GM12878 (cell line): ENCODE results near the gene SHD. TPM values are rescaled to one million over a fixed set of nuclear protein-coding genes. Genes with fewer than 3 reads are reported as not detected.

ENCODE experiments used
- ATAC-seq: fragments of 200-7000 bp; cut with Tn5 transposase; 3 replicates; pipeline ENCODE4 v1.9.1; 2020; ENCODE audit warnings: mild to moderate bottlenecking, moderate library complexity
- BruUV-seq: library from RNA; stranded (reverse); fragments of 400-500 nt; replicated peaks from 2 replicates; lab custom pipeline; 2021; lab: Mats Ljungman, UMichigan
- CTCF ChIA-PET: fragments of 300-600 bp; sonication (Branson Sonifier 250); formaldehyde crosslinking; extraction: SDS; loops from one replicate; lab custom pipeline; 2021; ENCODE audit warnings: inconsistent platforms; lab: Yijun Ruan, JAX
- POLR2A ChIA-PET: fragments of 350-600 bp; formaldehyde crosslinking; extraction: SDS; loops from one replicate; lab custom pipeline; 2021; ENCODE audit warnings: inconsistent platforms; lab: Charles Lee
- RAD21 ChIA-PET: fragments of 300-600 bp; sonication (Branson Sonifier 250); formaldehyde crosslinking; loops from one replicate; lab custom pipeline; 2023; ENCODE audit warnings: antibody characterized with exemption; ENCODE audit not compliant: unreplicated experiment; lab: Charles Lee
- SMC1A ChIA-PET: fragments of 300-600 bp; sonication (Branson Sonifier 250); formaldehyde crosslinking; loops from one replicate; lab custom pipeline; 2023; ENCODE audit not compliant: unreplicated experiment, uncharacterized antibody; lab: Charles Lee
- DNase-seq: peaks from one replicate; pipeline ENCODE4 v3.0.0-alpha.2; 2011; ENCODE audit warnings: low read depth, low spot score
- FAIRE-seq: peaks from 3 replicates; lab custom pipeline; 2011; peaks lifted over from hg19 to GRCh38; lab: Jason Lieb, UNC
- H2AFZ ChIP-seq: 2 replicates; pipeline ENCODE4 v1.6.0; 2011; ENCODE audit warnings: low read depth, low read length, control low read depth; ENCODE audit not compliant: control insufficient read depth
- H3K27ac ChIP-seq: 2 replicates; pipeline ENCODE4 v1.5.1; 2011; ENCODE audit warnings: control low read depth; ENCODE audit not compliant: control insufficient read depth, insufficient read depth
- H3K27me3 ChIP-seq, 2 experiments: replicated peaks in 1 of 2; 2 replicates each; pipeline versions ENCODE4 v1.6.0 to v1.6.1; 2011; ENCODE audit warnings: low read length in 1 of 2; ENCODE audit not compliant: control insufficient read depth in 2 of 2, insufficient read depth in 2 of 2
- H3K36me3 ChIP-seq, 2 experiments: 2 replicates each; pipeline ENCODE4 v1.5.1; 2011; ENCODE audit warnings: low read length in 1 of 2; ENCODE audit not compliant: control insufficient read depth in 2 of 2, insufficient read depth in 2 of 2
- H3K4me1 ChIP-seq: 2 replicates; pipeline ENCODE4 v1.6.1; 2011; ENCODE audit warnings: mild to moderate bottlenecking, low read length, moderate library complexity, mixed read lengths; ENCODE audit not compliant: control insufficient read depth, insufficient read depth
- H3K4me2 ChIP-seq: 2 replicates; pipeline ENCODE4 v1.6.0; 2011; ENCODE audit warnings: control low read depth; ENCODE audit not compliant: control insufficient read depth, insufficient read depth
- H3K4me3 ChIP-seq: fragments of 200-600 bp; sonication (generic); 2 replicates; pipeline ENCODE4 v1.5.1; 2016
- H3K79me2 ChIP-seq: 2 replicates; pipeline ENCODE4 v1.6.0; 2011; ENCODE audit warnings: low read length; ENCODE audit not compliant: control insufficient read depth, insufficient read depth
- H3K9ac ChIP-seq: 2 replicates; pipeline ENCODE4 v1.8.0; 2011; ENCODE audit warnings: low read length, control low read depth, mixed read lengths; ENCODE audit not compliant: control insufficient read depth, insufficient read depth
- H3K9me3 ChIP-seq: replicated peaks from 3 replicates; pipeline ENCODE4 v1.5.1; 2011; ENCODE audit warnings: mild to moderate bottlenecking, low read length; ENCODE audit not compliant: control insufficient read depth, insufficient read depth
- H4K20me1 ChIP-seq: 2 replicates; pipeline ENCODE4 v1.6.0; 2011; ENCODE audit not compliant: control insufficient read depth, insufficient read depth
- BACH1 ChIP-seq: fragments of 450-650 bp; IDR thresholded peaks from 2 replicates; pipeline ENCODE4 v1.6.1; 2017; ENCODE audit warnings: mild to moderate bottlenecking, borderline replicate concordance
- CREB1 ChIP-seq: IDR thresholded peaks from 2 replicates; pipeline ENCODE4 v1.6.1; 2012; ENCODE audit warnings: low read depth, mild to moderate bottlenecking, inconsistent platforms
- HDAC6 ChIP-seq: fragments of 200-600 bp; sonication (generic); IDR thresholded peaks from one replicate; pipeline ENCODE4 v1.8.0; 2017; ENCODE audit warnings: antibody characterized with exemption; ENCODE audit not compliant: unreplicated experiment
- MTA2 ChIP-seq: fragments of 450-650 bp; IDR thresholded peaks from 2 replicates; pipeline ENCODE4 v1.6.1; 2016; ENCODE audit warnings: low read depth, mild to moderate bottlenecking, moderate library complexity
- NFYB ChIP-seq: IDR thresholded peaks from 2 replicates; pipeline ENCODE4 v1.6.1; 2011; ENCODE audit warnings: low read depth, mild to moderate bottlenecking, low read length, improper control_type of control experiment, moderate library complexity; ENCODE audit not compliant: insufficient read depth
- NR2F1 ChIP-seq: fragments of 450-650 bp; conservative IDR thresholded peaks from 2 replicates; pipeline ENCODE4 v1.6.1; 2017; ENCODE audit warnings: mild to moderate bottlenecking
- SIN3A ChIP-seq: IDR thresholded peaks from 2 replicates; pipeline ENCODE4 v1.6.1; 2012; ENCODE audit warnings: low read depth, low read length, improper control_type of control experiment
- TBL1XR1 ChIP-seq: IDR thresholded peaks from 2 replicates; pipeline ENCODE4 v1.6.1; 2012; ENCODE audit warnings: low read depth, low read length, improper control_type of control experiment
- TCF12 ChIP-seq: IDR thresholded peaks from 2 replicates; pipeline ENCODE4 v1.6.1; 2011; ENCODE audit warnings: low read depth, mild to moderate bottlenecking, low read length
- ZNF24 ChIP-seq: fragments of 450-650 bp; IDR thresholded peaks from 2 replicates; pipeline ENCODE4 v1.6.1; 2017; ENCODE audit warnings: antibody characterized with exemption, mild to moderate bottlenecking
- WGBS: methylation state at CpG from one replicate; pipeline ENCODE4 v1.1.6; 2016; ENCODE audit warnings: low lambda C conversion rate; ENCODE audit not compliant: insufficient replicate concordance, insufficient coverage; ENCODE audit errors: missing lambda C conversion rate; 5-methylcytosine and 5-hydroxymethylcytosine counted together
- in situ Hi-C: fragments of 300-500 bp; cut with MboI; formaldehyde crosslinking; loops from 9 replicates; pipeline ENCODE4 v1.14.3; 2018; ENCODE audit warnings: mixed read lengths
- intact Hi-C: fragments of 100-400 bp; cut with micrococcal nuclease; formaldehyde crosslinking; loops from one replicate; pipeline ENCODE4 v1.14.2; 2022; ENCODE audit not compliant: unreplicated experiment
- polyA plus RNA-seq, 11 experiments: library from polyadenylated mRNA; depleted of rRNA in 4 of 11; unstranded in 6 of 11; stranded (reverse) in 5 of 11; fragments of >200 nt; fragmentation: Nextera tagmentation in 4 of 11; fragmentation: Illumina TruSeq in 1 of 11; extraction: Ambion mirVana in 4 of 11; extraction: Trizol in 1 of 11; gene quantifications; 1 replicate in 1 of 11; 2 replicates in 10 of 11; pipeline versions ENCODE4 v1.2.1 to v1.2.3, GENCODE V29; 2011 to 2016; ENCODE audit warnings: inconsistent platforms in 2 of 11, missing spikeins in 2 of 11, low read depth in 1 of 11
- total RNA-seq, 4 experiments: library from RNA; depleted of rRNA in 3 of 4; stranded (reverse); fragments of >200 nt in 3 of 4; fragmentation: Illumina TruSeq in 1 of 4; extraction: Trizol in 1 of 4; gene quantifications; 2 replicates each; pipeline versions ENCODE4 v1.2.1 to v1.2.3, GENCODE V29; 2013 to 2021
- TF ChIP-seq, protein P1 (sequence below): fragments of 450-650 bp; IDR thresholded peaks from 2 replicates; pipeline ENCODE4 v1.6.1; 2017; ENCODE audit warnings: mild to moderate bottlenecking, moderate library complexity

SHD gene
- total and polyA plus RNA-seq, 10 of the 15 experiments (the other 5 are each of a cell fraction or from before 2014, with no cell fraction given) = 0.09 TPM; not detected in 9

DNA sequence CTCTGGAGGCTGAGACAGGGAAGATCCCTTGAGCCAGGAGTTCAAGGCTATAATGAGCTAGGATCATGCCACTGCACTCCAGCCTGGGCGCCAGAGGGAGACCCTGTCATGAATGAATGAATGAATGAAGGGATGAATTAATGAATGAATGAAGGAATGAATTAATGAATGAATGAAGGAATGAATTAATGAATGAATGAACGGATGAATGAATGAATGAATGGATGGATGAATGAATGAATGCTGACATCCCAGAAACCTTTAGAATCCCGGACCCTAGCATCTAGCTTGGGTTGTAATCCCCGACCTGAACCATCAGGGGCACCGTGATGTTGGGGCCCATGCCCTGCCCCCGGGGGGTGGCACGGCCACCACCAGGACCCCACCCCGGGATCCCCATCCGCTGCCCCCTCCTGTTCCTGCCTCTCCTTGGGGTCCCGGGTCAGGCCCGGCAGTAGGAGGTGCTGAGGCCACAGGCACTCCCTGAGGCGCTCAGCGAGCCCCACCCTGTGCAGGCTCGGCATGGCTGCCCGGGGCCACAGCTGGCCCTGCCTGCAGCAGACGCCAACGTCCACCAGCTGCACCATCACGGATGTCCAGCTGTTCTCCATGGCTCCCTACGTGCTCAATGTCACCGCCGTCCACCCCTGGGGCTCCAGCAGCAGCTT lies 46.3 kb upstream of the SHD start:
- Histone ChIP-seq H3K27me3 (no peaks in the 10 kb centered on the region), H3K27ac (0 out of 2 replicates have a peak overlapping the region, but pooled peaks have one; percentile 22), H3K36me3 (peaks cover 2 to 17% of the 10 kb centered on the region in 2 experiments; a peak in 3 of 4 replicates), H3K4me3 (peak overlapping the region; percentile 48; the same call in 1 of the 2 replicates), H3K79me2 (peaks cover 54% of the 10 kb centered on the region), H4K20me1 (no peaks in the 10 kb centered on the region), H3K9me3 (no peaks in the 10 kb centered on the region; the same call in 2 of the 3 replicates), H3K4me2 (peak overlapping the region; percentile 69), H2AFZ (no peak overlapping the region), H3K4me1 (peaks cover 6% of the 10 kb centered on the region), H3K9ac (no peak overlapping the region; the same call in 1 of the 2 replicates)
- POLR2A ChIA-PET = interaction anchor here (0.6 to 6.0 kb wide), 9 partner anchors 10 to 420 kb away, joined by 3 to 45 read pairs (median 4); no protein-coding TSS in a partner anchor
- CTCF ChIA-PET = interaction anchor here (0.6 to 3.2 kb wide), 13 partner anchors 10 to 239 kb away, joined by 3 to 42 read pairs (median 3); partner anchors contain the start of genes CHAF1A and YJU2
- no peak for DNase-seq
- RAD21 ChIA-PET = interaction anchor here (0.6 to 1.5 kb wide), 8 partner anchors 9 to 559 kb away, joined by 3 to 5 read pairs (median 3); partner anchors contain the start of gene FEM1A
- BruUV-seq = TSS peak; percentile 59
- in situ Hi-C loops (no loop called here), intact Hi-C loops (no loop called here)
- FAIRE-seq = no peak
- 12% methylated on average over 21 of the region's 21 CpGs for WGBS
- TF ChIP-seq NFYB (no peak), BACH1 (0 out of 2 replicates have a peak, but pooled peaks have one; percentile 37), ZNF24 (peak; percentile 99), SIN3A (0 out of 2 replicates have a peak, but pooled peaks have one; percentile 40), CREB1 (no peak), TBL1XR1 (0 out of 2 replicates have a peak, but pooled peaks have one; percentile 21), HDAC6 (no peak), MTA2 (no peak), NR2F1 (0 out of 2 replicates have a peak, but pooled peaks have one; percentile 4), TCF12 (peak; percentile 33; the same call in 1 of the 2 replicates)
- TF ChIP-seq, protein P1, sequence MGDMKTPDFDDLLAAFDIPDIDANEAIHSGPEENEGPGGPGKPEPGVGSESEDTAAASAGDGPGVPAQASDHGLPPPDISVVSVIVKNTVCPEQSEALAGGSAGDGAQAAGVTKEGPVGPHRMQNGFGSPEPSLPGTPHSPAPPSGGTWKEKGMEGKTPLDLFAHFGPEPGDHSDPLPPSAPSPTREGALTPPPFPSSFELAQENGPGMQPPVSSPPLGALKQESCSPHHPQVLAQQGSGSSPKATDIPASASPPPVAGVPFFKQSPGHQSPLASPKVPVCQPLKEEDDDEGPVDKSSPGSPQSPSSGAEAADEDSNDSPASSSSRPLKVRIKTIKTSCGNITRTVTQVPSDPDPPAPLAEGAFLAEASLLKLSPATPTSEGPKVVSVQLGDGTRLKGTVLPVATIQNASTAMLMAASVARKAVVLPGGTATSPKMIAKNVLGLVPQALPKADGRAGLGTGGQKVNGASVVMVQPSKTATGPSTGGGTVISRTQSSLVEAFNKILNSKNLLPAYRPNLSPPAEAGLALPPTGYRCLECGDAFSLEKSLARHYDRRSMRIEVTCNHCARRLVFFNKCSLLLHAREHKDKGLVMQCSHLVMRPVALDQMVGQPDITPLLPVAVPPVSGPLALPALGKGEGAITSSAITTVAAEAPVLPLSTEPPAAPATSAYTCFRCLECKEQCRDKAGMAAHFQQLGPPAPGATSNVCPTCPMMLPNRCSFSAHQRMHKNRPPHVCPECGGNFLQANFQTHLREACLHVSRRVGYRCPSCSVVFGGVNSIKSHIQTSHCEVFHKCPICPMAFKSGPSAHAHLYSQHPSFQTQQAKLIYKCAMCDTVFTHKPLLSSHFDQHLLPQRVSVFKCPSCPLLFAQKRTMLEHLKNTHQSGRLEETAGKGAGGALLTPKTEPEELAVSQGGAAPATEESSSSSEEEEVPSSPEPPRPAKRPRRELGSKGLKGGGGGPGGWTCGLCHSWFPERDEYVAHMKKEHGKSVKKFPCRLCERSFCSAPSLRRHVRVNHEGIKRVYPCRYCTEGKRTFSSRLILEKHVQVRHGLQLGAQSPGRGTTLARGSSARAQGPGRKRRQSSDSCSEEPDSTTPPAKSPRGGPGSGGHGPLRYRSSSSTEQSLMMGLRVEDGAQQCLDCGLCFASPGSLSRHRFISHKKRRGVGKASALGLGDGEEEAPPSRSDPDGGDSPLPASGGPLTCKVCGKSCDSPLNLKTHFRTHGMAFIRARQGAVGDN = peak; percentile 22; the same call in 1 of the 2 replicates
- peak; percentile 33 for ATAC-seq
- SMC1A ChIA-PET = interaction anchor here (0.8 to 1.5 kb wide), 7 partner anchors 9 to 247 kb away, joined by 3 to 6 read pairs (median 4); partner anchors contain the start of genes EEF2 and YJU2
